NK-92 treated with Interleukin-12 subunit alpha and Interleukin-12 subunit beta, amount 100 ng/mL, for 24 hours (cell line): ENCODE data around the gene CDK17.

Experiments
- DNase-seq: peaks from one replicate; lab custom pipeline; 2025; lab: John Stamatoyannopoulos, UW

Gene CDK17

GRCh38 chr12:96237465-96238077, 162.7 kb downstream of the CDK17 start:
- DNase-seq, result no peak

- DNase-seq, result no peak
These were observed 163.2 kb downstream of the CDK17 start for GRCh38 chr12:96237035-96237434.

- DNase-seq, result no peak
These were observed 163.9 kb downstream of the CDK17 start for GRCh38 chr12:96236221-96236822.

- no peak for DNase-seq
These were observed 164.8 kb downstream of the CDK17 start for GRCh38 chr12:96235484-96235826.

DNA sequence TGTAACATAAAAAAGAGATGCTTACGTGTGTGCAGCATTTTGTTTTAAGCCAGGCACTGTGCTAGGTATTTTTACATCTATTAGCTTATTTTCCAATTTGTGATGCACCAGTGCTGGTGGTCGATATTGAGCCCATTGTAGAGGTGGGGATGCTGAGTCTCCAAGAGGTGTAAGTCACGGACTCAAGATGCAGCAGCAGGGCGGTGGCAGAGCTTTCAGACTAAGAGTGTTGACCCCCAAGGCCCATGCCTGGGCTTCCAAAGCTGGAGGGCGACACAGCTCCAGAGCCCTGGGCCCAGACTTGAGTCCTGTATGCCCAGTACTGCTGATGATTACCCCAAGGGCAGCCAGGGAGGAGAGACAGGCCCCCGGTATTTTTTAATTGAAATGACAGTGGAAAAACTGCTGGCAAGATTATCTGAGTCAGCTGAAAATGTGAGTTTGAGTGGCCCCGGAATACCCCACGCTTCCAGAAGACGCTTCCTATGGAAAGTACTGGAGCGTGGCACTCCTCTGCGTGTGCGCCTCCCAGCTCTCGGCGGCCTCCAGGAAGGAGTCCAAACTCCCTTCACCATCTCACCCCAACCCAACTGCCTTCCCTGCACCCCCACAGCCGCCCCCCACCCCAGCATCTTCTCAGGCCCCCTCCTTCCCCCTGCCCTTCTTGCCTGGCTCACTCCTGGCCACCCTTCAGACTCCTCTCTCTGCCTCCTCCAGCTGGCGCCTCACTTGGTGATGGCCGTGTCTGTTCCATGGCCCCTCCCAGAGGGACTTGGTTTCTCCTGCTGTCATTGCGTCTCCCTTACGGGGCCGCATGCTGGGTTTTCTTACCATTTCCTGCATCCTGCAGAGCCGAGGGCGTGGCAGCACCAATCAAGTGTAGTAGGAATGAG, 165.4 kb downstream of the CDK17 start:
- no peak for DNase-seq

DNA sequence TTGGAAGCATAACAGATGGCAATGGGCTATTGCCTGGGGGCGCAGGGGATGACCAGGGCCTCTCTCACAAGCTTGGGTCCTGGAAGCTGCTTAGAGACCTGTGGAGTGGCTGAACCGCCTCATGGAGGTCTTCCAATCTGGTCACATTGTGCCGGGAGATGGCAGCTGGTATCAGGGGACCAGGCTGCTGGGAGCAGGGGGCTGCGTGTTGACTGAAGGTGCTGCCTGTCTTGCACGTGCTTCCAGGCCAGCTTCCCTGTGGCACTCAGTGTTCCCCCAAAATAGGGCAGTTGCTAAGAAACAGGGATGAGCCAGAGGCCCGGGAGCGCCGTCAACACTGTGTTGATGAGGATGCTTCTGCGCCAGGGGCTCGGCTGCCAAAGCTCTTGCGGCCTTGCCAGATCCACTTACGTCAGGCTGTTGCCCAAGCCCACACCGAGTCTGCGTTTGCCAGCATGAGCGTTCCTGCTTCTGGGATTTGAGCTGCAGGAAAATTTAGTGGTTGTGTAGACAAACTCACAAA, 166.2 kb downstream of the CDK17 start:
- DNase-seq, result no peak

GRCh38 chr12:96233168-96233567, 167.1 kb downstream of the CDK17 start:
- DNase-seq, result no peak

DNA sequence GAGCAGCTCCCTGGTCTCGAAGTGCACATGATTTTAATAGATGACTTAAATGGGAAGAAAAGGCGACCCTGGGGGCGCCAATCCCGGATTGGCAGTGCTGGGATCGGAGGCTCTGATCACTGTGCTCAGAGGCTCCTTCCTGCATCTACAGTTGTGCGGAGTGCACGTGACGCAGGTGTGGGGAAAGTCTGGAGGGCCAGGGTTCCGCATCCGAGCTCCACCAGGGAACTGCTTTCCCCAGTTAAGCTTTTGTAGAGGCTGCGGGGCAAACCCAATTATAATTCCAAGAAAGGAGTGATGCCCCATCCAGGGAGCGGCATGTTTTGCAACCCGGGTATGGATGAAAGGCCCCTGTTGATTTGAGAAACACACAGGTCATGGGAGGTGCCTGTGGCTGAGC, 169.6 kb downstream of the CDK17 start:
- DNase-seq, result no peak

GRCh38 chr12:96228566-96229248, 171.5 kb downstream of the CDK17 start:
- DNase-seq, result no peak
